Activated CD4-positive, alpha-beta T cell treated with anti-CD3 and anti-CD28 coated beads, Interleukin-2, amount 10 ng/mL, durations not matched to agents 7 days and 5 days (primary cell): ENCODE measurements around the gene ABCB8. TPM values are rescaled to one million over a fixed set of nuclear protein-coding genes. Genes with fewer than 3 reads are reported as not detected.

Source experiments
- CTCF ChIA-PET: fragments of 350-600 bp; sonication (Branson Sonifier 250); formaldehyde crosslinking; loops from one replicate; lab custom pipeline; 2021; ENCODE audit warnings: antibody characterized with exemption; lab: Charles Lee
- POLR2A ChIA-PET: fragments of 350-600 bp; sonication (Branson Sonifier 250); formaldehyde crosslinking; loops from one replicate; lab custom pipeline; 2021; ENCODE audit warnings: antibody characterized with exemption; lab: Charles Lee
- DNase-seq: peaks from one replicate; pipeline ENCODE4 v3.0.0-alpha.2; 2020
- H3K27ac Mint-ChIP-seq: one replicate; pipeline ENCODE4 v1.8.0; 2021; ENCODE audit warnings: mild to moderate bottlenecking, moderate library complexity, mixed read lengths
- H3K27me3 Mint-ChIP-seq: one replicate; pipeline ENCODE4 v1.8.0; 2021; ENCODE audit warnings: mixed read lengths
- H3K36me3 Mint-ChIP-seq: one replicate; pipeline ENCODE4 v1.8.0; 2021; ENCODE audit warnings: low read depth, mixed read lengths
- H3K4me1 Mint-ChIP-seq: one replicate; pipeline ENCODE4 v1.8.0; 2021; ENCODE audit warnings: mixed read lengths
- H3K4me3 Mint-ChIP-seq: one replicate; pipeline ENCODE4 v1.8.0; 2021; ENCODE audit warnings: mild to moderate bottlenecking, moderate library complexity, mixed read lengths
- H3K9me3 Mint-ChIP-seq: one replicate; pipeline ENCODE4 v1.8.0; 2021; ENCODE audit warnings: mixed read lengths
- total RNA-seq, 2 experiments: library from RNA; stranded (reverse); gene quantifications; one replicate each; pipeline ENCODE4 v1.2.3, GENCODE V29; 2021

Gene ABCB8
- total RNA-seq, 2 experiments from 2014 or later: 57.5 to 67.8 TPM

- Mint-ChIP-seq H3K4me1 (peaks cover 44% of the 10 kb centered on the region), H3K27me3 (no peaks in the 10 kb centered on the region), H3K36me3 (peaks cover 8% of the 10 kb centered on the region), H3K27ac (no peak overlapping the region), H3K9me3 (peaks cover 21% of the 10 kb centered on the region), H3K4me3 (no peak overlapping the region)
- no peak for DNase-seq
- ChIA-PET CTCF (interaction anchor here (0.7 to 1.2 kb wide), 5 partner anchors 8 to 98 kb away, joined by 3 to 5 read pairs (median 3); no protein-coding TSS in a partner anchor), POLR2A (no interaction called here)
Measured at GRCh38 chr7:150992051-150992640, 36.1 kb upstream of the ABCB8 start.

GRCh38 chr7:150992833-150993302, 35.4 kb upstream of the ABCB8 start:
- POLR2A ChIA-PET: interaction anchor here (0.5 kb wide), 1 partner anchor 111 kb away, joined by 3 read pairs; no protein-coding TSS in a partner anchor
- no peak for DNase-seq
- H3K27ac Mint-ChIP-seq: no peak overlapping the region

GRCh38 chr7:150993511-150993910, 34.7 kb upstream of the ABCB8 start:
- POLR2A ChIA-PET: interaction anchor here (0.7 kb wide), 1 partner anchor 478 kb away, joined by 3 read pairs; no protein-coding TSS in a partner anchor
- CTCF ChIA-PET: interaction anchor here (0.8 to 1.6 kb wide), 7 partner anchors 9 to 95 kb away, joined by 3 to 9 read pairs (median 4); no protein-coding TSS in a partner anchor
- DNase-seq: no peak
- Mint-ChIP-seq H3K4me3 (no peak overlapping the region), H3K27ac (no peak overlapping the region), H3K4me1 (peaks cover 47% of the 10 kb centered on the region), H3K27me3 (no peaks in the 10 kb centered on the region), H3K36me3 (peaks cover 16% of the 10 kb centered on the region), H3K9me3 (peaks cover 21% of the 10 kb centered on the region)

More at GRCh38 chr7:150992833-150993302, 35.4 kb upstream of the ABCB8 start:
- peaks cover 47% of the 10 kb centered on the region for H3K4me1 Mint-ChIP-seq
- no peaks in the 10 kb centered on the region for H3K27me3 Mint-ChIP-seq
- peaks cover 12% of the 10 kb centered on the region for H3K36me3 Mint-ChIP-seq
- H3K9me3 Mint-ChIP-seq: peaks cover 21% of the 10 kb centered on the region
- CTCF ChIA-PET: interaction anchor here (0.9 to 1.2 kb wide), 3 partner anchors 9 to 18 kb away, joined by 3 to 5 read pairs (median 3); no protein-coding TSS in a partner anchor
- no peak overlapping the region for H3K4me3 Mint-ChIP-seq

GRCh38 chr7:150994141-150994837, 34.0 kb upstream of the ABCB8 start:
- POLR2A ChIA-PET: no interaction called here
- H3K9me3 Mint-ChIP-seq: peaks cover 21% of the 10 kb centered on the region
- DNase-seq: peak; percentile 51
- H3K4me1 Mint-ChIP-seq: peaks cover 46% of the 10 kb centered on the region
- H3K36me3 Mint-ChIP-seq: peaks cover 17% of the 10 kb centered on the region
- H3K27ac Mint-ChIP-seq: peak overlapping the region; percentile 80
- no peaks in the 10 kb centered on the region for H3K27me3 Mint-ChIP-seq
- CTCF ChIA-PET: interaction anchor here (0.8 to 1.6 kb wide), 11 partner anchors 8 to 114 kb away, joined by 3 to 10 read pairs (median 4); no protein-coding TSS in a partner anchor
- H3K4me3 Mint-ChIP-seq: peak overlapping the region; percentile 58

- CTCF ChIA-PET: interaction anchor here (1.1 to 1.6 kb wide), 8 partner anchors 9 to 115 kb away, joined by 3 to 10 read pairs (median 6); no protein-coding TSS in a partner anchor
- H3K4me3 Mint-ChIP-seq: peak overlapping the region; percentile 58
- H3K9me3 Mint-ChIP-seq: peaks cover 15% of the 10 kb centered on the region
- DNase-seq: no peak
- peaks cover 17% of the 10 kb centered on the region for H3K36me3 Mint-ChIP-seq
- peak overlapping the region; percentile 80 for H3K27ac Mint-ChIP-seq
- H3K27me3 Mint-ChIP-seq: no peaks in the 10 kb centered on the region
- H3K4me1 Mint-ChIP-seq: peaks cover 43% of the 10 kb centered on the region
- POLR2A ChIA-PET: no interaction called here
Measured at GRCh38 chr7:150994838-150995510, 33.3 kb upstream of the ABCB8 start.

- DNase-seq: no peak
- H3K4me3 Mint-ChIP-seq: no peak overlapping the region
- POLR2A ChIA-PET: no interaction called here
- no peaks in the 10 kb centered on the region for H3K9me3 Mint-ChIP-seq
- H3K36me3 Mint-ChIP-seq: peaks cover 10% of the 10 kb centered on the region
- H3K27ac Mint-ChIP-seq: peak overlapping the region; percentile 36
- CTCF ChIA-PET: interaction anchor here (1.4 to 3.6 kb wide), 2 partner anchors 13 to 22 kb away, joined by 4 to 28 read pairs; no protein-coding TSS in a partner anchor
- H3K27me3 Mint-ChIP-seq: no peaks in the 10 kb centered on the region
- peaks cover 47% of the 10 kb centered on the region for H3K4me1 Mint-ChIP-seq
Measured at GRCh38 chr7:150996376-150997074, 31.7 kb upstream of the ABCB8 start.

- CTCF ChIA-PET: interaction anchor here (1.4 to 3.6 kb wide), 4 partner anchors 11 to 21 kb away, joined by 3 to 28 read pairs (median 5); no protein-coding TSS in a partner anchor
- no peak for DNase-seq
- POLR2A ChIA-PET: no interaction called here
- peaks cover 47% of the 10 kb centered on the region for H3K4me1 Mint-ChIP-seq
- H3K27me3 Mint-ChIP-seq: no peaks in the 10 kb centered on the region
- peaks cover 10% of the 10 kb centered on the region for H3K36me3 Mint-ChIP-seq
- H3K9me3 Mint-ChIP-seq: no peaks in the 10 kb centered on the region
- no peak overlapping the region for H3K4me3 Mint-ChIP-seq
- H3K27ac Mint-ChIP-seq: no peak overlapping the region
Measured at GRCh38 chr7:150997075-150997511, 31.2 kb upstream of the ABCB8 start.

- Mint-ChIP-seq H3K4me1 (peaks cover 46% of the 10 kb centered on the region), H3K4me3 (no peak overlapping the region), H3K27me3 (no peaks in the 10 kb centered on the region), H3K27ac (peak overlapping the region; percentile 68), H3K36me3 (peaks cover 10% of the 10 kb centered on the region), H3K9me3 (no peaks in the 10 kb centered on the region)
- no peak for DNase-seq
- POLR2A ChIA-PET: no interaction called here
- CTCF ChIA-PET: interaction anchor here (1.4 to 3.6 kb wide), 4 partner anchors 12 to 21 kb away, joined by 3 to 28 read pairs (median 5); no protein-coding TSS in a partner anchor
Measured at GRCh38 chr7:150997817-150998216, 30.4 kb upstream of the ABCB8 start.

- Mint-ChIP-seq H3K36me3 (peaks cover 10% of the 10 kb centered on the region), H3K4me1 (peaks cover 45% of the 10 kb centered on the region), H3K27me3 (no peaks in the 10 kb centered on the region), H3K27ac (no peak overlapping the region), H3K4me3 (no peak overlapping the region), H3K9me3 (no peaks in the 10 kb centered on the region)
- ChIA-PET POLR2A (no interaction called here), CTCF (interaction anchor here (0.7 to 3.6 kb wide), 4 partner anchors 12 to 19 kb away, joined by 3 to 28 read pairs (median 4); no protein-coding TSS in a partner anchor)
- no peak for DNase-seq
Measured at GRCh38 chr7:150998341-150998740, 29.9 kb upstream of the ABCB8 start.

GRCh38 chr7:150999001-150999400, 29.2 kb upstream of the ABCB8 start:
- POLR2A ChIA-PET: no interaction called here
- Mint-ChIP-seq H3K9me3 (no peaks in the 10 kb centered on the region), H3K4me1 (peaks cover 41% of the 10 kb centered on the region), H3K4me3 (no peak overlapping the region), H3K36me3 (peaks cover 10% of the 10 kb centered on the region), H3K27ac (no peak overlapping the region), H3K27me3 (no peaks in the 10 kb centered on the region)
- no peak for DNase-seq
- CTCF ChIA-PET: interaction anchor here (0.7 to 3.6 kb wide), 3 partner anchors 11 to 20 kb away, joined by 3 to 28 read pairs (median 3); no protein-coding TSS in a partner anchor

GRCh38 chr7:150999497-151000230, 28.6 kb upstream of the ABCB8 start:
- Mint-ChIP-seq H3K36me3 (peaks cover 10% of the 10 kb centered on the region), H3K4me1 (peaks cover 36% of the 10 kb centered on the region), H3K9me3 (no peaks in the 10 kb centered on the region), H3K27ac (no peak overlapping the region), H3K27me3 (no peaks in the 10 kb centered on the region), H3K4me3 (no peak overlapping the region)
- ChIA-PET CTCF (interaction anchor here (1.0 to 3.6 kb wide), 2 partner anchors 10 to 29 kb away, joined by 3 to 28 read pairs; partner anchors contain the start of gene ABCB8), POLR2A (no interaction called here)
- DNase-seq: no peak
